H9 (cell line): ENCODE results near the gene SELE. TPM values are rescaled to one million over a fixed set of nuclear protein-coding genes. Genes with fewer than 3 reads are reported as not detected.

Source experiments
- DNase-seq: peaks from one replicate; pipeline ENCODE4 v3.0.0-alpha.2; 2017
- H2AFZ ChIP-seq: one replicate; pipeline ENCODE4 v1.6.1; 2013; ENCODE audit warnings: mild to moderate bottlenecking, low read length, control low read depth, moderate library complexity
- H2AK5ac ChIP-seq: 2 replicates; pipeline ENCODE4 v1.6.1; 2013; ENCODE audit warnings: low read length, control low read depth, mixed read lengths; ENCODE audit not compliant: insufficient read length
- H2BK120ac ChIP-seq: one replicate; pipeline ENCODE4 v1.6.1; 2013; ENCODE audit warnings: low read depth, mild to moderate bottlenecking, low read length, control low read depth, inconsistent platforms; ENCODE audit not compliant: poor library complexity, severe bottlenecking
- H2BK12ac ChIP-seq: 2 replicates; pipeline ENCODE4 v1.6.1; 2013; ENCODE audit warnings: low read length, control low read depth, mixed read lengths, low read depth; ENCODE audit not compliant: insufficient read length
- H2BK15ac ChIP-seq: 2 replicates; pipeline ENCODE4 v1.6.1; 2013; ENCODE audit warnings: low read depth, low read length, control low read depth
- H2BK20ac ChIP-seq: one replicate; pipeline ENCODE4 v1.6.1; 2013; ENCODE audit warnings: low read depth, mild to moderate bottlenecking, low read length, control low read depth, inconsistent platforms; ENCODE audit not compliant: poor library complexity, severe bottlenecking
- H2BK5ac ChIP-seq: 2 replicates; pipeline ENCODE4 v1.6.1; 2013; ENCODE audit warnings: low read length, control low read depth, mixed read lengths; ENCODE audit not compliant: insufficient read length
- H3K14ac ChIP-seq: 2 replicates; pipeline ENCODE4 v1.6.1; 2013; ENCODE audit warnings: low read length, control low read depth; ENCODE audit not compliant: insufficient read depth
- H3K18ac ChIP-seq: 2 replicates; pipeline ENCODE4 v1.6.1; 2013; ENCODE audit warnings: low read depth, mild to moderate bottlenecking, mixed read lengths, low read length, control low read depth; ENCODE audit not compliant: insufficient read length
- H3K23ac ChIP-seq: 2 replicates; pipeline ENCODE4 v1.6.1; 2013; ENCODE audit warnings: low read length, control low read depth, mixed read lengths, low read depth; ENCODE audit not compliant: insufficient read length
- H3K23me2 ChIP-seq: 2 replicates; pipeline ENCODE4 v1.6.1; 2013; ENCODE audit warnings: low read depth, mild to moderate bottlenecking, mixed read lengths, low read length, control low read depth; ENCODE audit not compliant: insufficient read length, poor library complexity, severe bottlenecking
- H3K27ac ChIP-seq: 2 replicates; pipeline ENCODE4 v1.5.1; 2013; ENCODE audit warnings: low read length, control low read depth, mixed read lengths, low read depth; ENCODE audit not compliant: insufficient read length
- H3K27me3 ChIP-seq: 2 replicates; pipeline ENCODE4 v1.6.1; 2013; ENCODE audit warnings: low read length, control low read depth, inconsistent platforms; ENCODE audit not compliant: insufficient read depth
- H3K4ac ChIP-seq: 2 replicates; pipeline ENCODE4 v1.6.1; 2013; ENCODE audit warnings: low read depth, mild to moderate bottlenecking, control low read depth, inconsistent platforms, low read length, moderate library complexity
- H3K4me1 ChIP-seq: 2 replicates; pipeline ENCODE4 v1.6.1; 2013; ENCODE audit warnings: low read length, control low read depth, inconsistent platforms; ENCODE audit not compliant: insufficient read depth
- H3K4me2 ChIP-seq: 2 replicates; pipeline ENCODE4 v1.6.1; 2013; ENCODE audit warnings: low read length, control low read depth, mixed read lengths; ENCODE audit not compliant: insufficient read length, insufficient read depth
- H3K56ac ChIP-seq: 2 replicates; pipeline ENCODE4 v1.6.1; 2013; ENCODE audit warnings: low read depth, mild to moderate bottlenecking, mixed read lengths, low read length, control low read depth; ENCODE audit not compliant: insufficient read length
- H3K79me1 ChIP-seq: 2 replicates; pipeline ENCODE4 v1.6.1; 2013; ENCODE audit warnings: low read depth, mild to moderate bottlenecking, moderate library complexity, low read length, control low read depth, inconsistent platforms; ENCODE audit not compliant: insufficient read depth, poor library complexity, severe bottlenecking
- H3K79me2 ChIP-seq: 2 replicates; pipeline ENCODE4 v1.6.1; 2013; ENCODE audit warnings: low read length, control low read depth, inconsistent platforms; ENCODE audit not compliant: insufficient read depth
- H3K9ac ChIP-seq: 2 replicates; pipeline ENCODE4 v1.6.1; 2013; ENCODE audit warnings: low read length, control low read depth, mixed read lengths; ENCODE audit not compliant: insufficient read length; ENCODE audit errors: extremely low read depth
- H3K9me3 ChIP-seq: one replicate; pipeline ENCODE4 v1.6.1; 2013; ENCODE audit warnings: low read depth, low read length, inconsistent platforms; ENCODE audit not compliant: control insufficient read depth
- H3T11ph ChIP-seq: one replicate; pipeline ENCODE4 v1.6.1; 2013; ENCODE audit warnings: mild to moderate bottlenecking, low read length, control low read depth, inconsistent platforms
- H4K20me1 ChIP-seq: one replicate; pipeline ENCODE4 v1.6.1; 2013; ENCODE audit not compliant: control insufficient read depth, insufficient read length, insufficient read depth
- H4K5ac ChIP-seq: 2 replicates; pipeline ENCODE4 v1.6.1; 2013; ENCODE audit warnings: low read depth, mild to moderate bottlenecking, mixed read lengths, low read length, control low read depth; ENCODE audit not compliant: insufficient read length
- H4K8ac ChIP-seq: replicated peaks from 2 replicates; pipeline ENCODE4 v1.6.1; 2013; ENCODE audit warnings: low read length, control low read depth, mixed read lengths, low read depth; ENCODE audit not compliant: insufficient read length
- H4K91ac ChIP-seq: 2 replicates; pipeline ENCODE4 v1.6.1; 2013; ENCODE audit warnings: low read depth, mild to moderate bottlenecking, moderate library complexity, mixed read lengths, low read length, control low read depth; ENCODE audit not compliant: insufficient read length
- H3K27ac Mint-ChIP-seq, 3 experiments: 2 replicates in 2 of 3; 3 replicates in 1 of 3; pipeline ENCODE4 v1.8.0; 2020 to 2021; ENCODE audit warnings: mixed read lengths in 3 of 3, mild to moderate bottlenecking in 1 of 3, moderate library complexity in 1 of 3
- H3K27me3 Mint-ChIP-seq: 2 replicates; pipeline ENCODE4 v1.8.0; 2021; ENCODE audit warnings: low read depth, mild to moderate bottlenecking, moderate library complexity, mixed read lengths
- H3K36me3 Mint-ChIP-seq, 3 experiments: 2 replicates in 2 of 3; 3 replicates in 1 of 3; pipeline ENCODE4 v1.8.0; 2020 to 2021; ENCODE audit warnings: low read depth in 3 of 3, mixed read lengths in 3 of 3; ENCODE audit not compliant: insufficient read depth in 1 of 3
- H3K4me1 Mint-ChIP-seq, 2 experiments: 2 replicates each; pipeline ENCODE4 v1.8.0; 2020; ENCODE audit warnings: mixed read lengths in 2 of 2
- H3K4me3 Mint-ChIP-seq, 2 experiments: 2 replicates in 1 of 2; 3 replicates in 1 of 2; pipeline ENCODE4 v1.8.0; 2020 to 2021; ENCODE audit warnings: mild to moderate bottlenecking in 2 of 2, mixed read lengths in 2 of 2, moderate library complexity in 1 of 2
- H3K9me3 Mint-ChIP-seq, 2 experiments: 2 replicates in 1 of 2; 3 replicates in 1 of 2; pipeline ENCODE4 v1.8.0; 2020; ENCODE audit warnings: mild to moderate bottlenecking in 2 of 2, mixed read lengths in 2 of 2, moderate library complexity in 1 of 2
- WGBS: extraction: QIAGEN DNeasy Blood & Tissue Kit; methylation state at CpG from one replicate; pipeline ENCODE4 v1.1.7; 2013; ENCODE audit warnings: missing lambda C conversion rate, low lambda C conversion rate, mixed read lengths; ENCODE audit not compliant: insufficient read length; ENCODE audit errors: extremely low coverage; 5-methylcytosine and 5-hydroxymethylcytosine counted together
- total RNA-seq: library from RNA; stranded (reverse); gene quantifications from 2 replicates; pipeline ENCODE4 v1.2.1, GENCODE V29; 2021
- TF ChIP-seq, protein P1 (sequence below): fragments of 200-600 bp; sonication (generic); conservative IDR thresholded peaks from 3 replicates; pipeline ENCODE4 v1.8.0; 2021; ENCODE audit warnings: antibody characterized with exemption, mild to moderate bottlenecking

The SELE gene
- total RNA-seq, 1 experiment from 2014 or later, result not detected

DNA sequence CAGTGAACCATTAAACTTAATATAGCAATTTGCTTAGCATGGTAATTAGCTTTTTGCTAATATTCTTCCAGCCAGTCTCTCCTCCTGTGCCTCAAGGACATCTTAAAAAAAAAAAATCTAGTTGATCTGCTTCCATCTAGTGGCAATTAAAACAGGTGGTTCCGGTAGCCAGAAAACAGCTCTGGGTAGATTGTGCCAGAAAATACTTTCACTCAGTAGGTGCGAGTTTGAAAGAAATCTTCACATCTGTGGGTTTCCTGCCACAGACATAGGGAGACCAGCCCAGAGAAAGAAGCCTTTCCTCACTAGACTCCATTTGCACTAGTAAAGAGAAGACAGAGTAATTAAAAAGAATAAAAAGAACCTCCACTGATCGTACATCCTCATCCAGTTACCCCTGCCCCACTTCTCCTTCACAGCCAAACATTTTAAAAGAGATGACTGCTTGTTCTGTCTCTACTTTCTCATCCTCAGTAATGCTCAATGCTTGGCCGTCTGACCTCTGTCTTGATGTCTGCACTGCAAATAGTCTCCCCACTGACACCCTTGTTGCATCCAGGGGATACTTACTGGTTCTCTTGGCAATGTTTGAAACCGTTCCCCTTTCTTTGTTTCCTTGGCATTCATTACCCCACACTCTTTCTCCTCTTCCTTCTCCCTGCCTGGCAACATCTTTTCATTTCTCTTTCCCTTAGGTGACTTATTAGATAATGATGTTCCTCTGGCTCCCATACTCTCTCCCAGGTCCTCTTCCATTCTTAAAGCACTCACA is 39.4 kb downstream of the SELE start:
- no peak overlapping the region for H3K4me3 Mint-ChIP-seq
- H4K91ac ChIP-seq, result no peak overlapping the region
- H3K23ac ChIP-seq, result no peak overlapping the region
- H2BK20ac ChIP-seq, result no peak overlapping the region
- no peak for DNase-seq
- H3K27me3 Mint-ChIP-seq, result peaks cover 41% of the 10 kb centered on the region
- no peak overlapping the region for H3K14ac ChIP-seq
- no peaks in the 10 kb centered on the region for H3K36me3 Mint-ChIP-seq
- no peak overlapping the region for H3K27ac Mint-ChIP-seq
- no CpG with 5 or more reads among the region's 5 CpGs for WGBS
- TF ChIP-seq, protein P1, sequence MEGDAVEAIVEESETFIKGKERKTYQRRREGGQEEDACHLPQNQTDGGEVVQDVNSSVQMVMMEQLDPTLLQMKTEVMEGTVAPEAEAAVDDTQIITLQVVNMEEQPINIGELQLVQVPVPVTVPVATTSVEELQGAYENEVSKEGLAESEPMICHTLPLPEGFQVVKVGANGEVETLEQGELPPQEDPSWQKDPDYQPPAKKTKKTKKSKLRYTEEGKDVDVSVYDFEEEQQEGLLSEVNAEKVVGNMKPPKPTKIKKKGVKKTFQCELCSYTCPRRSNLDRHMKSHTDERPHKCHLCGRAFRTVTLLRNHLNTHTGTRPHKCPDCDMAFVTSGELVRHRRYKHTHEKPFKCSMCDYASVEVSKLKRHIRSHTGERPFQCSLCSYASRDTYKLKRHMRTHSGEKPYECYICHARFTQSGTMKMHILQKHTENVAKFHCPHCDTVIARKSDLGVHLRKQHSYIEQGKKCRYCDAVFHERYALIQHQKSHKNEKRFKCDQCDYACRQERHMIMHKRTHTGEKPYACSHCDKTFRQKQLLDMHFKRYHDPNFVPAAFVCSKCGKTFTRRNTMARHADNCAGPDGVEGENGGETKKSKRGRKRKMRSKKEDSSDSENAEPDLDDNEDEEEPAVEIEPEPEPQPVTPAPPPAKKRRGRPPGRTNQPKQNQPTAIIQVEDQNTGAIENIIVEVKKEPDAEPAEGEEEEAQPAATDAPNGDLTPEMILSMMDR, result no peak
- no peak overlapping the region for H3K56ac ChIP-seq
- no peak overlapping the region for H2AK5ac ChIP-seq
- no peak overlapping the region for H2AFZ ChIP-seq
- H3K9me3 Mint-ChIP-seq, result no peaks in the 10 kb centered on the region
- no peaks in the 10 kb centered on the region for H3K9me3 ChIP-seq
- H3K4me2 ChIP-seq, result no peak overlapping the region
- no peak overlapping the region for H2BK120ac ChIP-seq
- H3K27ac ChIP-seq, result no peak overlapping the region
- H3K9ac ChIP-seq, result no peak overlapping the region
- H4K8ac ChIP-seq, result no peak overlapping the region
- no peak overlapping the region for H4K5ac ChIP-seq
- H3K79me1 ChIP-seq, result no peaks in the 10 kb centered on the region
- H4K20me1 ChIP-seq, result no peaks in the 10 kb centered on the region
- H3K4me1 ChIP-seq, result no peaks in the 10 kb centered on the region
- H3K79me2 ChIP-seq, result no peaks in the 10 kb centered on the region
- H3K4me1 Mint-ChIP-seq, result peaks cover 21% of the 10 kb centered on the region in 2 experiments
- H3K4ac ChIP-seq, result no peak overlapping the region
- H3K23me2 ChIP-seq, result no peaks in the 10 kb centered on the region
- no peak overlapping the region for H2BK12ac ChIP-seq
- H2BK5ac ChIP-seq, result no peak overlapping the region
- H3T11ph ChIP-seq, result no peak overlapping the region
- H2BK15ac ChIP-seq, result no peak overlapping the region
- H3K27me3 ChIP-seq, result peaks cover 26% of the 10 kb centered on the region; the same call in 1 of the 2 replicates
- no peak overlapping the region for H3K18ac ChIP-seq
